ENCODE measurements around the gene FGD4. TPM values are rescaled to one million over a fixed set of nuclear protein-coding genes. Genes with fewer than 3 reads are reported as not detected.
"Not testable (repeated sequence)": the region's sequence is repeated elsewhere in the genome, so short reads cannot be mapped to it uniquely, and the experiment has no call there.

FGD4 gene
- total RNA-seq, 2 experiments from 2014 or later: 0.25 to 0.34 TPM

- ChIA-PET POLR2A (no interaction called here), CTCF (no interaction called here)
- H3K27me3 Mint-ChIP-seq: no peaks in the 10 kb centered on the region
- Histone ChIP-seq H3K27me3 (ENCODE audit: control insufficient read depth in 1 of 2, insufficient read depth in 2 of 2, low read length in 2 of 2) (no peaks in the 10 kb centered on the region), H3K4me3 (ENCODE audit: low read length) (no peak overlapping the region), H3K9me3 (ENCODE audit: control insufficient read depth in 1 of 2, insufficient read depth in 1 of 2, low read length in 2 of 2) (peaks cover 0 to 5% of the 10 kb centered on the region in 2 experiments), H3K27ac (ENCODE audit: low read depth in 1 of 2, low read length in 2 of 2) (no peak overlapping the region), H3K36me3 (ENCODE audit: insufficient read depth, low read length) (no peaks in the 10 kb centered on the region), H3K4me1 (ENCODE audit: insufficient read depth, low read length) (no peaks in the 10 kb centered on the region)
- ATAC-seq (ENCODE audit: poor library complexity) (no peak), DNase-seq (no peak)
- H3K4me1 Mint-ChIP-seq (ENCODE audit: low read depth): no peaks in the 10 kb centered on the region
- H3K9me3 Mint-ChIP-seq: peaks cover 2% of the 10 kb centered on the region
- no peak for TF ChIP-seq CTCF (IDR thresholded peaks at IDR 0.05)
- H3K4me3 Mint-ChIP-seq: no peak overlapping the region
- intact Hi-C loops (cut with DNase I, micrococcal nuclease): no loop called here
- H3K27ac Mint-ChIP-seq: no peak overlapping the region
- no peaks in the 10 kb centered on the region for H3K36me3 Mint-ChIP-seq (ENCODE audit: low read depth)
Observed at GRCh38 chr12:32560520-32560919, 161.2 kb downstream of the FGD4 start.

GRCh38 chr12:32561931-32562341, 162.6 kb downstream of the FGD4 start:
- H3K4me3 ChIP-seq (ENCODE audit: low read length): no peak overlapping the region
- CTCF ChIA-PET: no interaction called here
- no peak overlapping the region for H3K4me3 Mint-ChIP-seq
- peaks cover 2% of the 10 kb centered on the region for H3K9me3 Mint-ChIP-seq
- no peaks in the 10 kb centered on the region for H3K4me1 Mint-ChIP-seq (ENCODE audit: low read depth)
- TF ChIP-seq CTCF (IDR thresholded peaks at IDR 0.05): no peak
- H3K9me3 ChIP-seq (ENCODE audit: control insufficient read depth in 1 of 2, insufficient read depth in 1 of 2, low read length in 2 of 2): peaks cover 0 to 5% of the 10 kb centered on the region in 2 experiments
- no peaks in the 10 kb centered on the region for H3K4me1 ChIP-seq (ENCODE audit: insufficient read depth, low read length)
- no peaks in the 10 kb centered on the region for H3K36me3 Mint-ChIP-seq (ENCODE audit: low read depth)
- H3K27me3 Mint-ChIP-seq: no peaks in the 10 kb centered on the region
- no peaks in the 10 kb centered on the region for H3K27me3 ChIP-seq (ENCODE audit: control insufficient read depth in 1 of 2, insufficient read depth in 2 of 2, low read length in 2 of 2)
- no peak overlapping the region for H3K27ac Mint-ChIP-seq
- H3K27ac ChIP-seq (ENCODE audit: low read depth in 1 of 2, low read length in 2 of 2): no peak overlapping the region
- intact Hi-C loops (cut with DNase I, micrococcal nuclease): no loop called here
- H3K36me3 ChIP-seq (ENCODE audit: insufficient read depth, low read length): no peaks in the 10 kb centered on the region
- no peak for DNase-seq
- POLR2A ChIA-PET: no interaction called here
- ATAC-seq (ENCODE audit: poor library complexity): no peak

- H3K36me3 ChIP-seq (ENCODE audit: insufficient read depth, low read length); H3K36me3 Mint-ChIP-seq (ENCODE audit: low read depth); CTCF ChIA-PET; intact Hi-C loops (cut with DNase I, micrococcal nuclease); H3K4me3 Mint-ChIP-seq; H3K27me3 ChIP-seq (ENCODE audit: control insufficient read depth in 1 of 2, insufficient read depth in 2 of 2, low read length in 2 of 2); H3K4me1 Mint-ChIP-seq (ENCODE audit: low read depth); H3K27ac Mint-ChIP-seq; DNase-seq; ATAC-seq (ENCODE audit: poor library complexity); H3K9me3 Mint-ChIP-seq; POLR2A ChIA-PET; H3K27ac ChIP-seq (ENCODE audit: low read depth in 1 of 2, low read length in 2 of 2); H3K4me3 ChIP-seq (ENCODE audit: low read length); H3K9me3 ChIP-seq (ENCODE audit: control insufficient read depth in 1 of 2, insufficient read depth in 1 of 2, low read length in 2 of 2); H3K4me1 ChIP-seq (ENCODE audit: insufficient read depth, low read length); H3K27me3 Mint-ChIP-seq: not testable (repeated sequence)
Observed at GRCh38 chr12:32562413-32562812, 163.1 kb downstream of the FGD4 start.

GRCh38 chr12:32566663-32567295, 167.4 kb downstream of the FGD4 start:
- DNase-seq: no peak
- Histone ChIP-seq H3K9me3 (ENCODE audit: control insufficient read depth in 1 of 2, insufficient read depth in 1 of 2, low read length in 2 of 2) (peaks cover 0 to 5% of the 10 kb centered on the region in 2 experiments), H3K36me3 (ENCODE audit: insufficient read depth, low read length) (no peaks in the 10 kb centered on the region), H3K4me1 (ENCODE audit: insufficient read depth, low read length) (no peaks in the 10 kb centered on the region), H3K27me3 (ENCODE audit: control insufficient read depth in 1 of 2, insufficient read depth in 2 of 2, low read length in 2 of 2) (no peaks in the 10 kb centered on the region), H3K4me3 (ENCODE audit: low read length) (no peak overlapping the region), H3K27ac (ENCODE audit: low read depth in 1 of 2, low read length in 2 of 2) (no peak overlapping the region)
- ChIA-PET POLR2A (no interaction called here), CTCF (no interaction called here)
- no peak for ATAC-seq (ENCODE audit: poor library complexity)
- H3K4me1 Mint-ChIP-seq (ENCODE audit: low read depth): no peaks in the 10 kb centered on the region
- no peak overlapping the region for H3K4me3 Mint-ChIP-seq
- no peak overlapping the region for H3K27ac Mint-ChIP-seq
- H3K9me3 Mint-ChIP-seq: peaks cover 2% of the 10 kb centered on the region
- TF ChIP-seq CTCF (IDR thresholded peaks at IDR 0.05): no peak
- H3K36me3 Mint-ChIP-seq (ENCODE audit: low read depth): no peaks in the 10 kb centered on the region
- no peaks in the 10 kb centered on the region for H3K27me3 Mint-ChIP-seq
- intact Hi-C loops (cut with DNase I, micrococcal nuclease): no loop called here
